Effector CD4-positive, alpha-beta T cell (primary cell): Measurements from ENCODE around the gene CAPN10.

Experiments
- DNase-seq: peaks from one replicate; pipeline ENCODE4 v3.0.0-alpha.2; 2020

CAPN10 gene

GRCh38 chr2:240642061-240642805, 55.7 kb downstream of the CAPN10 start:
- DNase-seq = no peak

GRCh38 chr2:240642806-240643092, 56.2 kb downstream of the CAPN10 start:
- no peak for DNase-seq

- DNase-seq = no peak
Observed at GRCh38 chr2:240643093-240643810, 56.7 kb downstream of the CAPN10 start.

- no peak for DNase-seq
Observed at GRCh38 chr2:240643811-240644150, 57.2 kb downstream of the CAPN10 start.

- DNase-seq = no peak
Observed at GRCh38 chr2:240644171-240644651, 57.7 kb downstream of the CAPN10 start.

GRCh38 chr2:240644859-240645301, 58.3 kb downstream of the CAPN10 start:
- no peak for DNase-seq

GRCh38 chr2:240645346-240645745, 58.8 kb downstream of the CAPN10 start:
- no peak for DNase-seq

GRCh38 chr2:240645801-240646175, 59.3 kb downstream of the CAPN10 start:
- no peak for DNase-seq

GRCh38 chr2:240646176-240646899, 59.8 kb downstream of the CAPN10 start:
- no peak for DNase-seq

GRCh38 chr2:240646900-240647502, 60.5 kb downstream of the CAPN10 start:
- no peak for DNase-seq

- no peak for DNase-seq
Observed at GRCh38 chr2:240647503-240648154, 61.1 kb downstream of the CAPN10 start.

- no peak for DNase-seq
Observed at GRCh38 chr2:240648155-240648649, 61.7 kb downstream of the CAPN10 start.
